ENCODE results near the gene CDCA4. TPM values are rescaled to one million over a fixed set of nuclear protein-coding genes. Genes with fewer than 3 reads are reported as not detected.

Gene CDCA4
- total RNA-seq, 2 donors from 2014 or later = 46.6 to 65.1 TPM

- Mint-ChIP-seq H3K9me3 (no peaks in the 10 kb centered on the region), H3K4me1 (peaks cover 3% of the 10 kb centered on the region), H3K27ac (no peak overlapping the region), H3K27me3 (ENCODE audit: insufficient read depth) (peaks cover 5% of the 10 kb centered on the region), H3K36me3 (ENCODE audit: low read depth) (no peaks in the 10 kb centered on the region), H3K4me3 (no peak overlapping the region)
- H3K9ac ChIP-seq (ENCODE audit: extremely low read depth, low read length, poor library complexity, severe bottlenecking) = no peak overlapping the region
- H3K27me3 ChIP-seq (ENCODE audit: control insufficient read depth, insufficient read depth, low read length, poor library complexity, severe bottlenecking) = no peaks in the 10 kb centered on the region
- no peak for DNase-seq
- no peaks in the 10 kb centered on the region for H3K9me3 ChIP-seq (ENCODE audit: control insufficient read depth, low read length)
- H3K36me3 ChIP-seq (ENCODE audit: control insufficient read depth, insufficient read depth, low read length) = no peaks in the 10 kb centered on the region
- H3K4me1 ChIP-seq (ENCODE audit: control insufficient read depth, insufficient read depth, low read length) = no peaks in the 10 kb centered on the region
- WGBS, 2 experiments (ENCODE audit: insufficient coverage in 1 of 2, insufficient read length in 1 of 2) = 89% methylated on average over 10 of the region's 10 CpGs; no CpG with 5 or more reads in 1 of the 2 experiments
- no peak overlapping the region for H3K4me3 ChIP-seq (ENCODE audit: low read length)
- TF ChIP-seq CTCF (conservative IDR thresholded peaks at IDR 0.05) = no peak
- H3K27ac ChIP-seq (ENCODE audit: low read depth, low read length) = no peak overlapping the region
Observed at GRCh38 chr14:104969741-104970230, 51.1 kb downstream of the CDCA4 start.

- TF ChIP-seq CTCF (conservative IDR thresholded peaks at IDR 0.05) = peak; percentile 19
- no peaks in the 10 kb centered on the region for H3K36me3 Mint-ChIP-seq (ENCODE audit: low read depth)
- Histone ChIP-seq H3K9ac (ENCODE audit: extremely low read depth, low read length, poor library complexity, severe bottlenecking) (no peak overlapping the region), H3K27ac (ENCODE audit: low read depth, low read length) (no peak overlapping the region), H3K9me3 (ENCODE audit: control insufficient read depth, low read length) (no peaks in the 10 kb centered on the region), H3K4me1 (ENCODE audit: control insufficient read depth, insufficient read depth, low read length) (no peaks in the 10 kb centered on the region), H3K27me3 (ENCODE audit: control insufficient read depth, insufficient read depth, low read length, poor library complexity, severe bottlenecking) (no peaks in the 10 kb centered on the region), H3K4me3 (ENCODE audit: low read length) (no peak overlapping the region), H3K36me3 (ENCODE audit: control insufficient read depth, insufficient read depth, low read length) (no peaks in the 10 kb centered on the region)
- no peaks in the 10 kb centered on the region for H3K9me3 Mint-ChIP-seq
- DNase-seq = peak; percentile 70
- no peak overlapping the region for H3K27ac Mint-ChIP-seq
- 79 to 82% methylated on average over 17 to 21 of the region's 21 CpGs for WGBS, 2 experiments (ENCODE audit: insufficient coverage in 1 of 2, insufficient read length in 1 of 2)
- peaks cover 3% of the 10 kb centered on the region for H3K4me1 Mint-ChIP-seq
- peaks cover 5% of the 10 kb centered on the region for H3K27me3 Mint-ChIP-seq (ENCODE audit: insufficient read depth)
- no peak overlapping the region for H3K4me3 Mint-ChIP-seq
Observed at GRCh38 chr14:104968541-104969401, 52.1 kb downstream of the CDCA4 start.

- Histone ChIP-seq H3K27me3 (ENCODE audit: control insufficient read depth, insufficient read depth, low read length, poor library complexity, severe bottlenecking) (no peaks in the 10 kb centered on the region), H3K36me3 (ENCODE audit: control insufficient read depth, insufficient read depth, low read length) (no peaks in the 10 kb centered on the region), H3K9ac (ENCODE audit: extremely low read depth, low read length, poor library complexity, severe bottlenecking) (no peak overlapping the region), H3K4me1 (ENCODE audit: control insufficient read depth, insufficient read depth, low read length) (no peaks in the 10 kb centered on the region), H3K4me3 (ENCODE audit: low read length) (no peak overlapping the region), H3K27ac (ENCODE audit: low read depth, low read length) (no peak overlapping the region), H3K9me3 (ENCODE audit: control insufficient read depth, low read length) (no peaks in the 10 kb centered on the region)
- 40 to 59% methylated on average over 1 to 12 of the region's 12 CpGs for WGBS, 2 experiments (ENCODE audit: insufficient coverage in 1 of 2, insufficient read length in 1 of 2)
- Mint-ChIP-seq H3K4me3 (peak overlapping the region; percentile 33), H3K27me3 (ENCODE audit: insufficient read depth) (peaks cover 5% of the 10 kb centered on the region), H3K9me3 (no peaks in the 10 kb centered on the region), H3K36me3 (ENCODE audit: low read depth) (no peaks in the 10 kb centered on the region), H3K27ac (no peak overlapping the region), H3K4me1 (peaks cover 3% of the 10 kb centered on the region)
- TF ChIP-seq CTCF (conservative IDR thresholded peaks at IDR 0.05) = no peak
- peak; percentile 80 for DNase-seq
Observed at GRCh38 chr14:104968153-104968527, 52.7 kb downstream of the CDCA4 start.

Measured in endodermal cell (in vitro differentiated cells).